H9 (cell line): ENCODE measurements around the gene VIT. TPM values are rescaled to one million over a fixed set of nuclear protein-coding genes. Genes with fewer than 3 reads are reported as not detected.

Experiments used
- DNase-seq: peaks from one replicate; pipeline ENCODE4 v3.0.0-alpha.2; 2017
- H2AFZ ChIP-seq: one replicate; pipeline ENCODE4 v1.6.1; 2013; ENCODE audit warnings: mild to moderate bottlenecking, low read length, control low read depth, moderate library complexity
- H2AK5ac ChIP-seq: 2 replicates; pipeline ENCODE4 v1.6.1; 2013; ENCODE audit warnings: low read length, control low read depth, mixed read lengths; ENCODE audit not compliant: insufficient read length
- H2BK120ac ChIP-seq: one replicate; pipeline ENCODE4 v1.6.1; 2013; ENCODE audit warnings: low read depth, mild to moderate bottlenecking, low read length, control low read depth, inconsistent platforms; ENCODE audit not compliant: poor library complexity, severe bottlenecking
- H2BK12ac ChIP-seq: 2 replicates; pipeline ENCODE4 v1.6.1; 2013; ENCODE audit warnings: low read length, control low read depth, mixed read lengths, low read depth; ENCODE audit not compliant: insufficient read length
- H2BK15ac ChIP-seq: 2 replicates; pipeline ENCODE4 v1.6.1; 2013; ENCODE audit warnings: low read depth, low read length, control low read depth
- H2BK20ac ChIP-seq: one replicate; pipeline ENCODE4 v1.6.1; 2013; ENCODE audit warnings: low read depth, mild to moderate bottlenecking, low read length, control low read depth, inconsistent platforms; ENCODE audit not compliant: poor library complexity, severe bottlenecking
- H2BK5ac ChIP-seq: 2 replicates; pipeline ENCODE4 v1.6.1; 2013; ENCODE audit warnings: low read length, control low read depth, mixed read lengths; ENCODE audit not compliant: insufficient read length
- H3K14ac ChIP-seq: 2 replicates; pipeline ENCODE4 v1.6.1; 2013; ENCODE audit warnings: low read length, control low read depth; ENCODE audit not compliant: insufficient read depth
- H3K18ac ChIP-seq: 2 replicates; pipeline ENCODE4 v1.6.1; 2013; ENCODE audit warnings: low read depth, mild to moderate bottlenecking, mixed read lengths, low read length, control low read depth; ENCODE audit not compliant: insufficient read length
- H3K23ac ChIP-seq: 2 replicates; pipeline ENCODE4 v1.6.1; 2013; ENCODE audit warnings: low read length, control low read depth, mixed read lengths, low read depth; ENCODE audit not compliant: insufficient read length
- H3K23me2 ChIP-seq: 2 replicates; pipeline ENCODE4 v1.6.1; 2013; ENCODE audit warnings: low read depth, mild to moderate bottlenecking, mixed read lengths, low read length, control low read depth; ENCODE audit not compliant: insufficient read length, poor library complexity, severe bottlenecking
- H3K27ac ChIP-seq: 2 replicates; pipeline ENCODE4 v1.5.1; 2013; ENCODE audit warnings: low read length, control low read depth, mixed read lengths, low read depth; ENCODE audit not compliant: insufficient read length
- H3K27me3 ChIP-seq: 2 replicates; pipeline ENCODE4 v1.6.1; 2013; ENCODE audit warnings: low read length, control low read depth, inconsistent platforms; ENCODE audit not compliant: insufficient read depth
- H3K4ac ChIP-seq: 2 replicates; pipeline ENCODE4 v1.6.1; 2013; ENCODE audit warnings: low read depth, mild to moderate bottlenecking, control low read depth, inconsistent platforms, low read length, moderate library complexity
- H3K4me1 ChIP-seq: 2 replicates; pipeline ENCODE4 v1.6.1; 2013; ENCODE audit warnings: low read length, control low read depth, inconsistent platforms; ENCODE audit not compliant: insufficient read depth
- H3K4me2 ChIP-seq: 2 replicates; pipeline ENCODE4 v1.6.1; 2013; ENCODE audit warnings: low read length, control low read depth, mixed read lengths; ENCODE audit not compliant: insufficient read length, insufficient read depth
- H3K56ac ChIP-seq: 2 replicates; pipeline ENCODE4 v1.6.1; 2013; ENCODE audit warnings: low read depth, mild to moderate bottlenecking, mixed read lengths, low read length, control low read depth; ENCODE audit not compliant: insufficient read length
- H3K79me1 ChIP-seq: 2 replicates; pipeline ENCODE4 v1.6.1; 2013; ENCODE audit warnings: low read depth, mild to moderate bottlenecking, moderate library complexity, low read length, control low read depth, inconsistent platforms; ENCODE audit not compliant: insufficient read depth, poor library complexity, severe bottlenecking
- H3K79me2 ChIP-seq: 2 replicates; pipeline ENCODE4 v1.6.1; 2013; ENCODE audit warnings: low read length, control low read depth, inconsistent platforms; ENCODE audit not compliant: insufficient read depth
- H3K9ac ChIP-seq: 2 replicates; pipeline ENCODE4 v1.6.1; 2013; ENCODE audit warnings: low read length, control low read depth, mixed read lengths; ENCODE audit not compliant: insufficient read length; ENCODE audit errors: extremely low read depth
- H3K9me3 ChIP-seq: one replicate; pipeline ENCODE4 v1.6.1; 2013; ENCODE audit warnings: low read depth, low read length, inconsistent platforms; ENCODE audit not compliant: control insufficient read depth
- H3T11ph ChIP-seq: one replicate; pipeline ENCODE4 v1.6.1; 2013; ENCODE audit warnings: mild to moderate bottlenecking, low read length, control low read depth, inconsistent platforms
- H4K20me1 ChIP-seq: one replicate; pipeline ENCODE4 v1.6.1; 2013; ENCODE audit not compliant: control insufficient read depth, insufficient read length, insufficient read depth
- H4K5ac ChIP-seq: 2 replicates; pipeline ENCODE4 v1.6.1; 2013; ENCODE audit warnings: low read depth, mild to moderate bottlenecking, mixed read lengths, low read length, control low read depth; ENCODE audit not compliant: insufficient read length
- H4K8ac ChIP-seq: replicated peaks from 2 replicates; pipeline ENCODE4 v1.6.1; 2013; ENCODE audit warnings: low read length, control low read depth, mixed read lengths, low read depth; ENCODE audit not compliant: insufficient read length
- H4K91ac ChIP-seq: 2 replicates; pipeline ENCODE4 v1.6.1; 2013; ENCODE audit warnings: low read depth, mild to moderate bottlenecking, moderate library complexity, mixed read lengths, low read length, control low read depth; ENCODE audit not compliant: insufficient read length
- H3K27ac Mint-ChIP-seq, 3 experiments: 2 replicates in 2 of 3; 3 replicates in 1 of 3; pipeline ENCODE4 v1.8.0; 2020 to 2021; ENCODE audit warnings: mixed read lengths in 3 of 3, mild to moderate bottlenecking in 1 of 3, moderate library complexity in 1 of 3
- H3K27me3 Mint-ChIP-seq: 2 replicates; pipeline ENCODE4 v1.8.0; 2021; ENCODE audit warnings: low read depth, mild to moderate bottlenecking, moderate library complexity, mixed read lengths
- H3K36me3 Mint-ChIP-seq, 3 experiments: 2 replicates in 2 of 3; 3 replicates in 1 of 3; pipeline ENCODE4 v1.8.0; 2020 to 2021; ENCODE audit warnings: low read depth in 3 of 3, mixed read lengths in 3 of 3; ENCODE audit not compliant: insufficient read depth in 1 of 3
- H3K4me1 Mint-ChIP-seq, 2 experiments: 2 replicates each; pipeline ENCODE4 v1.8.0; 2020; ENCODE audit warnings: mixed read lengths in 2 of 2
- H3K4me3 Mint-ChIP-seq, 2 experiments: 2 replicates in 1 of 2; 3 replicates in 1 of 2; pipeline ENCODE4 v1.8.0; 2020 to 2021; ENCODE audit warnings: mild to moderate bottlenecking in 2 of 2, mixed read lengths in 2 of 2, moderate library complexity in 1 of 2
- H3K9me3 Mint-ChIP-seq, 2 experiments: 2 replicates in 1 of 2; 3 replicates in 1 of 2; pipeline ENCODE4 v1.8.0; 2020; ENCODE audit warnings: mild to moderate bottlenecking in 2 of 2, mixed read lengths in 2 of 2, moderate library complexity in 1 of 2
- CTCF ChIP-seq: fragments of 200-600 bp; sonication (generic); conservative IDR thresholded peaks from 3 replicates; pipeline ENCODE4 v1.8.0; 2021; ENCODE audit warnings: antibody characterized with exemption, mild to moderate bottlenecking
- WGBS: extraction: QIAGEN DNeasy Blood & Tissue Kit; methylation state at CpG from one replicate; pipeline ENCODE4 v1.1.7; 2013; ENCODE audit warnings: missing lambda C conversion rate, low lambda C conversion rate, mixed read lengths; ENCODE audit not compliant: insufficient read length; ENCODE audit errors: extremely low coverage; 5-methylcytosine and 5-hydroxymethylcytosine counted together
- total RNA-seq: library from RNA; stranded (reverse); gene quantifications from 2 replicates; pipeline ENCODE4 v1.2.1, GENCODE V29; 2021

VIT gene
- total RNA-seq, 1 experiment from 2014 or later, result 0.15 TPM

DNA sequence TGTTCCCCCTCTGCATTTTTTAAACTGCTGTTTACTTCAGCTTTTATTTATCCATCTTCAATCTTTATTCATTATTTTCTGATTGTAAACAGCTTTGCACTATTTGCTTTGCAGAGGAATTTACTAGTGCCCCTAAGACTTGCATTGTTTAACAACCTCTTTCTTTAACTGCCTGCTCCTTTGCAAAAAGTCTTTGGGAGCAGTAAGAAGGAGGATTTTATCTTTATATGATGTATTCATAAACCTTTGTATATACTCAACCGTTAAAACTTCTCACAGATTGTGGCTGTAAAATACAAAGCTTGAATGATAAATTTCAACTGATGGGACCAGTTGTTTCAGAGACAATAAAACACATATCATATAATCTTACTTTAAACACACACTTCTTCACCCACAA is 20.1 kb upstream of the VIT start:
- Histone ChIP-seq H3K79me1 (no peaks in the 10 kb centered on the region), H2BK20ac (no peak overlapping the region), H3K23me2 (no peaks in the 10 kb centered on the region), H2BK12ac (no peak overlapping the region), H3K9ac (no peak overlapping the region), H2BK120ac (no peak overlapping the region), H4K8ac (no peak overlapping the region), H2AFZ (no peak overlapping the region), H3K4me1 (no peaks in the 10 kb centered on the region), H3K4me2 (no peak overlapping the region), H3K14ac (no peak overlapping the region), H3K18ac (no peak overlapping the region), H4K5ac (no peak overlapping the region), H2BK5ac (no peak overlapping the region), H3K56ac (no peak overlapping the region), H2AK5ac (no peak overlapping the region), H3K27ac (no peak overlapping the region), H3K27me3 (no peaks in the 10 kb centered on the region), H3K4ac (no peak overlapping the region), H3T11ph (no peak overlapping the region), H3K79me2 (no peaks in the 10 kb centered on the region), H2BK15ac (no peak overlapping the region), H4K91ac (no peak overlapping the region), H4K20me1 (no peaks in the 10 kb centered on the region), H3K23ac (no peak overlapping the region), H3K9me3 (no peaks in the 10 kb centered on the region)
- Mint-ChIP-seq H3K27me3 (no peaks in the 10 kb centered on the region), H3K9me3 (peaks cover 12 to 13% of the 10 kb centered on the region in 2 experiments), H3K4me1 (peaks cover 10 to 12% of the 10 kb centered on the region in 2 experiments), H3K36me3 (peaks cover 5 to 15% (median 9%) of the 10 kb centered on the region in 3 experiments; a peak in 6 of 7 replicates), H3K4me3 (no peak overlapping the region), H3K27ac (no peak overlapping the region)
- DNase-seq, result no peak
- WGBS, result no CpG with 5 or more reads among the region's 1 CpG
- TF ChIP-seq CTCF, result no peak
